SKM-1 treated with dmso at 0.1 percent for 144 hours (cell line): ENCODE measurements around the gene PDZD8.
"Not testable (repeated sequence)": the region's sequence is repeated elsewhere in the genome, so short reads cannot be mapped to it uniquely, and the experiment has no call there.

ENCODE experiments used
- DNase-seq: peaks from one replicate; lab custom pipeline; 2025; ENCODE audit not compliant: unreplicated experiment; lab: John Stamatoyannopoulos, UW

The PDZD8 gene

DNA sequence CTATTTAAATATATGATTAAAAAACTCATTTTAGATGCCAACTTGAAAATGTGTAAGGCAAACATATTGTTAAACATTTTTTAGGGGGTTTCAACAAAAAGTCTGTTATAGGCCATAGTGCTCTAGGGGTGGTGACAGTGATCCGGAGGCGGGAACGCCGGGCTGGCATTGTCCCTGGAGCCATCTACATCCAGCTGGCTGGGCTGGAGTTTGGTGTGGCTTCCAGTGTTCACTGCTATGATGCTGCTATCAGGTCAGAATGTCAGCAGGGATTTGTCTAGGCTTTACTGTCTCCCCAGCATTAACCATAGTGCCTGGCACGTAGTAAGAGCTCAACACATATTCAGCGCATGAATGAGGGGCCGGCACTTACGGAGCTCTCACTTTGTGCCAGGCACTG lies 136.2 kb downstream of the PDZD8 start:
- DNase-seq, result no peak

DNA sequence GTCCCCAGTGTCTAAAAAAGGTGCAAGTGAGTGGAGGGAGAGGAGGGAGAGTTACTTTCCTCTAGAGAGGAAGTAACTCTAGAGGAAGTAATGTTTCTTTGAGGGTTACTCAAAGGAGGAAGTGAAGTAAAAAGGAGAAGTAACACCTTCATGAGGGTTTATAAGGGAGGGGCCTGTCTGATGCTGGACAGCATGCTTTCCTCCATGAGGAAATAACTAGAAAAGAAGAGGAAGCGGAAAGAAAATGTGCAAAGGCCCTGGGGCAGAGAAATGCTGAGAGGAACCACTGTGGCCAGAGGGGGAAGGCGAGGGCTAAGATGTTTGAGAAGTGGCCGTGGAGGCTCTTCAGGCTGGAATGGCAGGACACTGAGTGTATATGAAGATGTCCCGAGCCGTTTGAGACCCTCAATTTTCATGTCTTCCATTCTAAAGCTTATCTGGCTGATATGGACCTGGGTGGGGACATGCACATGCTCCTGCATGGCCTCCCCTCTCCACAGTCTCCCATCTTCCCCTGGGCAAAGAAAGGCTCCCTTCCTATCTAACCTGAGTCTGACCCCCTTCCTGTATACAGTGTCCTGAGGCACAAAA lies 137.7 kb downstream of the PDZD8 start:
- DNase-seq, result peak; percentile 100

DNA sequence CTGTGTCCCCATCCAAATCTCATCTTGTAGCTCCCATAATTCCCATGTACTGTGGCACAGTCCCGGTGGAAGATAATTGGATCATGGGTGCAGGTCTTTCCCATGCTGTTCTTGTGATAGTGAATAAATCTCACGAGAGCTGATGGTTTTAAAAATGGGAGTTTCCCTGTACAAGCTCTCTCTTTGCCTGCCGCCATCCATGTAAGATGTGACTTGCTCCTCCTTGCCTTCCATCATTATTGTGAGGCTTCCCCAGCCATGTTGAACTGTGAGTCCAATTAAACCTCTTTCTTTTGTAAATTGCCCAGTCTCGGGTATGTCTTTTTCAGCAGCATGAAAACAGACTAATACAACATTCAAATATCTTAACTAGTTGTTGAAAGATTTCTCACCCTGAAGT lies 145.1 kb downstream of the PDZD8 start:
- DNase-seq, result not testable (repeated sequence)

DNA sequence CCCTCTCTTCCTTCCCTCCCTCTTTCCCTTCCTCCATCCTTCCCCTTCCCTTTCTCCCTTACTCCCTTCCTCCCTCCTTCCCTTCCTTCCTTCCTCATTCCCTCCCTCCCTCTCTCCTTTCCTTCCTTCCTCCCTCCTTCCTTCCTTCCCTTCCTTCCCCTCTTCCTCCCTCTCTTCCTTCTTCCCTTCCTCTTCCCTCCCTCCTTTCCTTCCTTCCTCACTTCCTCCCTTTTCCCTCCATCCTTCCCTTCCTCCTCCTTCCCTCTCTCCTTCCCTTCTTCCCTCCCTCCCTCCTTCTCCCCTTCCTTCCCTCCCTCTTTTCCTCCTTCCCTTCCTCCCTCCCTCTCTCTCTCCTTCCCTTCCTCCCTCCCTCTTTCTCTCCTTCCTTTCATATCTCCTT lies 147.0 kb downstream of the PDZD8 start:
- no peak for DNase-seq
